CD14-positive monocyte (primary cell): ENCODE results near the gene BLOC1S3. TPM values are rescaled to one million over a fixed set of nuclear protein-coding genes. Genes with fewer than 3 reads are reported as not detected.

Source experiments
- DNase-seq, 3 donors: peaks; one replicate each; pipeline ENCODE4 v3.0.0-alpha.2; 2011 to 2022
- H2AFZ ChIP-seq: 2 replicates; pipeline ENCODE4 v1.6.0; 2012; ENCODE audit warnings: mild to moderate bottlenecking, low read depth, low read length, inconsistent platforms; ENCODE audit not compliant: insufficient read depth, poor library complexity, severe bottlenecking
- H3K27ac ChIP-seq, 2 donors: 1 replicate in 1 of 2; 2 replicates in 1 of 2; pipeline ENCODE4 v1.5.1; 2012 to 2013; ENCODE audit warnings: low read length in 2 of 2, control low read depth in 1 of 2, inconsistent platforms in 1 of 2, low read depth in 1 of 2, mild to moderate bottlenecking in 1 of 2
- H3K27me3 ChIP-seq, 2 donors: one replicate each; pipeline versions ENCODE4 v1.6.0 to v1.6.1; 2011 to 2013; ENCODE audit warnings: low read length in 2 of 2; ENCODE audit not compliant: control insufficient read depth in 2 of 2, insufficient read depth in 2 of 2
- H3K36me3 ChIP-seq, 2 donors: replicated peaks in 1 of 2; 1 replicate in 1 of 2; 2 replicates in 1 of 2; pipeline versions ENCODE4 v1.5.1 to v1.6.1; 2012 to 2013; ENCODE audit warnings: low read length in 2 of 2, control low read depth in 1 of 2, inconsistent platforms in 1 of 2, mild to moderate bottlenecking in 1 of 2; ENCODE audit not compliant: insufficient read depth in 2 of 2, control insufficient read depth in 1 of 2
- H3K4me1 ChIP-seq, 2 donors: 1 replicate in 1 of 2; 2 replicates in 1 of 2; pipeline versions ENCODE4 v1.5.1 to v1.6.1; 2012 to 2013; ENCODE audit warnings: low read length in 2 of 2, control low read depth in 1 of 2, inconsistent platforms in 1 of 2, mild to moderate bottlenecking in 1 of 2, moderate library complexity in 1 of 2; ENCODE audit not compliant: insufficient read depth in 2 of 2, control insufficient read depth in 1 of 2
- H3K4me2 ChIP-seq: replicated peaks from 2 replicates; pipeline ENCODE3; 2012; ENCODE audit warnings: low read length, moderate library complexity, mild to moderate bottlenecking; ENCODE audit not compliant: poor library complexity, severe bottlenecking; ENCODE audit errors: extremely low read depth
- H3K4me3 ChIP-seq, 3 experiments: fragments of 200-600 bp in 1 of 3; sonication (generic) in 1 of 3; replicated peaks in 1 of 3; 1 replicate in 2 of 3; 2 replicates in 1 of 3; pipeline ENCODE4 v1.5.1; 2011 to 2013; ENCODE audit warnings: low read length in 3 of 3, mild to moderate bottlenecking in 3 of 3, control low read depth in 2 of 3, low read depth in 2 of 3, inconsistent platforms in 1 of 3, moderate library complexity in 1 of 3
- H3K79me2 ChIP-seq: 2 replicates; pipeline ENCODE4 v1.6.0; 2012; ENCODE audit warnings: mild to moderate bottlenecking, control low read depth, inconsistent platforms, low read length, moderate library complexity; ENCODE audit not compliant: insufficient read depth
- H3K9ac ChIP-seq: 2 replicates; pipeline ENCODE4 v1.6.0; 2017; ENCODE audit warnings: low read length, mild to moderate bottlenecking; ENCODE audit not compliant: insufficient read depth, poor library complexity, severe bottlenecking
- H3K9me3 ChIP-seq, 2 donors: replicated peaks in 1 of 2; 1 replicate in 1 of 2; 2 replicates in 1 of 2; pipeline versions ENCODE4 v1.5.1 to v1.6.1; 2012 to 2013; ENCODE audit warnings: low read length in 2 of 2, control low read depth in 1 of 2; ENCODE audit not compliant: control insufficient read depth in 1 of 2, insufficient read depth in 1 of 2
- H4K20me1 ChIP-seq: 2 replicates; pipeline ENCODE4 v1.6.0; 2012; ENCODE audit warnings: mild to moderate bottlenecking, low read length, control low read depth, moderate library complexity; ENCODE audit not compliant: insufficient read depth
- H3K27ac Mint-ChIP-seq, 7 donors: one replicate each; pipeline ENCODE4 v1.8.0; 2020; ENCODE audit warnings: mild to moderate bottlenecking in 7 of 7, mixed read lengths in 7 of 7, moderate library complexity in 6 of 7, inconsistent platforms in 2 of 7
- H3K27me3 Mint-ChIP-seq, 3 donors: one replicate each; pipeline ENCODE4 v1.8.0; 2021 to 2022; ENCODE audit warnings: low read depth in 3 of 3, mild to moderate bottlenecking in 3 of 3, mixed read lengths in 3 of 3, moderate library complexity in 3 of 3, inconsistent platforms in 1 of 3
- H3K36me3 Mint-ChIP-seq, 2 donors: one replicate each; pipeline ENCODE4 v1.8.0; 2020; ENCODE audit warnings: mixed read lengths in 2 of 2, inconsistent platforms in 1 of 2, mild to moderate bottlenecking in 1 of 2
- H3K4me1 Mint-ChIP-seq: one replicate; pipeline ENCODE4 v1.8.0; 2020; ENCODE audit warnings: mild to moderate bottlenecking, mixed read lengths
- H3K4me3 Mint-ChIP-seq, 2 donors: one replicate each; pipeline ENCODE4 v1.8.0; 2020; ENCODE audit warnings: mild to moderate bottlenecking in 2 of 2, mixed read lengths in 2 of 2, moderate library complexity in 1 of 2
- H3K9me3 Mint-ChIP-seq, 7 donors: one replicate each; pipeline ENCODE4 v1.8.0; 2020 to 2022; ENCODE audit warnings: mixed read lengths in 7 of 7, mild to moderate bottlenecking in 6 of 7, moderate library complexity in 6 of 7, inconsistent platforms in 2 of 7
- CTCF ChIP-seq: fragments of 200-600 bp; IDR thresholded peaks from one replicate; pipeline ENCODE4 v1.8.0; 2022; ENCODE audit warnings: antibody characterized with exemption, mild to moderate bottlenecking
- WGBS: methylation state at CpG from one replicate; pipeline ENCODE4 v1.1.5; 2013; ENCODE audit warnings: missing lambda C conversion rate; ENCODE audit not compliant: insufficient coverage; 5-methylcytosine and 5-hydroxymethylcytosine counted together
- intact Hi-C, 2 donors: fragments of 100-400 bp; cut with micrococcal nuclease; formaldehyde crosslinking; loops; one replicate each; pipeline versions ENCODE4 v1.15.0 to v1.15.1; 2023
- polyA plus RNA-seq, 3 donors: library from polyadenylated mRNA; depleted of rRNA in 1 of 3; unstranded in 2 of 3; stranded (reverse) in 1 of 3; fragments of 300-500 nt in 2 of 3; fragments of >200 nt in 1 of 3; fragmentation: Illumina TruSeq in 2 of 3; gene quantifications; 1 replicate in 2 of 3; 2 replicates in 1 of 3; pipeline ENCODE4 v1.2.3, GENCODE V29; 2012 to 2021

Gene BLOC1S3
- polyA plus RNA-seq, 3 donors = 2.9 to 6.7 (median 4.7) TPM

- no peak for TF ChIP-seq CTCF
- 100% methylated on average over 1 of the region's 4 CpGs for WGBS
- Histone ChIP-seq H3K4me3 (no peak overlapping the region), H3K27me3 (no peaks in the 10 kb centered on the region), H3K4me2 (no peak overlapping the region), H3K4me1 (no peaks in the 10 kb centered on the region), H3K79me2 (no peaks in the 10 kb centered on the region), H2AFZ (no peak overlapping the region), H3K27ac (no peak overlapping the region), H3K36me3 (no peaks in the 10 kb centered on the region), H3K9me3 (no peaks in the 10 kb centered on the region), H4K20me1 (no peaks in the 10 kb centered on the region), H3K9ac (no peak overlapping the region)
- Mint-ChIP-seq H3K27ac (no peak overlapping the region), H3K4me3 (no peak overlapping the region), H3K27me3 (peaks cover 0 to 4% (median 2%) of the 10 kb centered on the region in 3 donors), H3K36me3 (no peaks in the 10 kb centered on the region), H3K4me1 (peaks cover 2% of the 10 kb centered on the region), H3K9me3 (peaks cover 0 to 12% (median 0%) of the 10 kb centered on the region in 7 donors)
- intact Hi-C loops = no loop called here
- no peak for DNase-seq
Measured at GRCh38 chr19:45191375-45191774, 12.8 kb downstream of the BLOC1S3 start.

- no peaks in the 10 kb centered on the region for H4K20me1 ChIP-seq
- no peaks in the 10 kb centered on the region for H3K4me1 Mint-ChIP-seq
- no peaks in the 10 kb centered on the region for H3K9me3 ChIP-seq
- no peak overlapping the region for H3K4me3 Mint-ChIP-seq
- H3K27ac ChIP-seq = no peak overlapping the region
- H3K27me3 ChIP-seq = no peaks in the 10 kb centered on the region
- no peak overlapping the region for H3K4me2 ChIP-seq
- no peak overlapping the region for H2AFZ ChIP-seq
- WGBS = 100% methylated on average over 5 of the region's 6 CpGs
- no peak for TF ChIP-seq CTCF
- no peaks in the 10 kb centered on the region for H3K36me3 Mint-ChIP-seq
- H3K27me3 Mint-ChIP-seq = peaks cover 0 to 7% (median 3%) of the 10 kb centered on the region in 3 donors
- no peak overlapping the region for H3K4me3 ChIP-seq
- peak overlapping the region in 2 of 7 donors; percentile 46 to 70 for H3K27ac Mint-ChIP-seq
- no peaks in the 10 kb centered on the region for H3K9me3 Mint-ChIP-seq
- no peak overlapping the region for H3K9ac ChIP-seq
- DNase-seq = no peak
- H3K4me1 ChIP-seq = no peaks in the 10 kb centered on the region
- no peaks in the 10 kb centered on the region for H3K79me2 ChIP-seq
- H3K36me3 ChIP-seq = no peaks in the 10 kb centered on the region
- intact Hi-C loops = no loop called here
Measured at GRCh38 chr19:45195764-45196163, 17.2 kb downstream of the BLOC1S3 start.
